Measurements from ENCODE around the gene PPP1R3D. TPM values are rescaled to one million over a fixed set of nuclear protein-coding genes. Genes with fewer than 3 reads are reported as not detected.

The PPP1R3D gene
- total and polyA plus RNA-seq, 2 of the 13 experiments (the other 11 are each of a cell fraction or from before 2014, with no cell fraction given), result 1.2 to 3.7 TPM

DNA sequence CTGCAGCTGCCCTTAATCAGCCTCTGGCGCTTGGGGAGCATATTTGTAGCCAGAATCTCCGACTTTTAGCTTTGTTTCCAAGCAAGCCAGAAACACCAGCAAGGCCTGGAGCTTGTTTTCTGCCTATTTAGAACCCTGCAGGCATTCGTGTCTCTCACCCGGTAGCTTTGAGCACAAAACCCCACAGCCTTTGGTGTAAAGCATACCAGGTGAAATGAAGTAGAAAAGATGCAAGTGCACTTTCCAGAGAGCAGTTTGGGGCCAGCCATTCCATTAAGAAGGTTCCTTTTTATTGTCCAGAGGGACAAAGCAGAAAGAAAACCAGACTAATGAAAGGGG is 820 bp upstream of the PPP1R3D start (continued):
- TF ChIP-seq PCBP2 (optimal IDR thresholded peaks at IDR 0.05; ENCODE audit: low read depth, low read length, poor library complexity, severe bottlenecking) (no peak), CREB1 (IDR thresholded peaks at IDR 0.05) (no peak), CREB1 (CRISPR knock-in tag; IDR thresholded peaks at IDR 0.05) (0 out of 2 replicates have a peak, but pooled peaks have one; percentile 67), ZFP36L2 (CRISPR knock-in tag; IDR thresholded peaks at IDR 0.05) (no peak), ARID2 (CRISPR knock-in tag; IDR thresholded peaks at IDR 0.05; ENCODE audit: borderline replicate concordance) (peak; percentile 59; the same call in 1 of the 2 replicates), IRX3 (CRISPR knock-in tag; IDR thresholded peaks at IDR 0.05; ENCODE audit: borderline replicate concordance, low read depth) (peak; percentile 7; the same call in 1 of the 2 replicates), ZFP36L1 (CRISPR knock-in tag; IDR thresholded peaks at IDR 0.05) (0 out of 2 replicates have a peak, but pooled peaks have one; percentile 21), FOXC1 (CRISPR knock-in tag; IDR thresholded peaks at IDR 0.05; ENCODE audit: borderline replicate concordance) (no peak), SP4 (CRISPR knock-in tag; IDR thresholded peaks at IDR 0.05) (no peak), ZNF441 (CRISPR knock-in tag; IDR thresholded peaks at IDR 0.05; ENCODE audit: borderline replicate concordance) (peak; percentile 6; the same call in 1 of the 2 replicates), ELF1 (CRISPR knock-in tag; IDR thresholded peaks at IDR 0.05) (no peak)
- TF ChIP-seq, protein P1, sequence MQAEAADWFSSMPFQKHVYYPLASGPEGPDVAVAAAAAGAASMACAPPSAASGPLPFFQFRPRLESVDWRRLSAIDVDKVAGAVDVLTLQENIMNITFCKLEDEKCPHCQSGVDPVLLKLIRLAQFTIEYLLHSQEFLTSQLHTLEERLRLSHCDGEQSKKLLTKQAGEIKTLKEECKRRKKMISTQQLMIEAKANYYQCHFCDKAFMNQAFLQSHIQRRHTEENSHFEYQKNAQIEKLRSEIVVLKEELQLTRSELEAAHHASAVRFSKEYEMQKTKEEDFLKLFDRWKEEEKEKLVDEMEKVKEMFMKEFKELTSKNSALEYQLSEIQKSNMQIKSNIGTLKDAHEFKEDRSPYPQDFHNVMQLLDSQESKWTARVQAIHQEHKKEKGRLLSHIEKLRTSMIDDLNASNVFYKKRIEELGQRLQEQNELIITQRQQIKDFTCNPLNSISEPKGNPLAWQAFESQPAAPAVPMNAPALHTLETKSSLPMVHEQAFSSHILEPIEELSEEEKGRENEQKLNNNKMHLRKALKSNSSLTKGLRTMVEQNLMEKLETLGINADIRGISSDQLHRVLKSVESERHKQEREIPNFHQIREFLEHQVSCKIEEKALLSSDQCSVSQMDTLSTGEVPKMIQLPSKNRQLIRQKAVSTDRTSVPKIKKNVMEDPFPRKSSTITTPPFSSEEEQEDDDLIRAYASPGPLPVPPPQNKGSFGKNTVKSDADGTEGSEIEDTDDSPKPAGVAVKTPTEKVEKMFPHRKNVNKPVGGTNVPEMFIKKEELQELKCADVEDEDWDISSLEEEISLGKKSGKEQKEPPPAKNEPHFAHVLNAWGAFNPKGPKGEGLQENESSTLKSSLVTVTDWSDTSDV (CRISPR knock-in tag; IDR thresholded peaks at IDR 0.05), result no peak
- TF ChIP-seq, protein P2, sequence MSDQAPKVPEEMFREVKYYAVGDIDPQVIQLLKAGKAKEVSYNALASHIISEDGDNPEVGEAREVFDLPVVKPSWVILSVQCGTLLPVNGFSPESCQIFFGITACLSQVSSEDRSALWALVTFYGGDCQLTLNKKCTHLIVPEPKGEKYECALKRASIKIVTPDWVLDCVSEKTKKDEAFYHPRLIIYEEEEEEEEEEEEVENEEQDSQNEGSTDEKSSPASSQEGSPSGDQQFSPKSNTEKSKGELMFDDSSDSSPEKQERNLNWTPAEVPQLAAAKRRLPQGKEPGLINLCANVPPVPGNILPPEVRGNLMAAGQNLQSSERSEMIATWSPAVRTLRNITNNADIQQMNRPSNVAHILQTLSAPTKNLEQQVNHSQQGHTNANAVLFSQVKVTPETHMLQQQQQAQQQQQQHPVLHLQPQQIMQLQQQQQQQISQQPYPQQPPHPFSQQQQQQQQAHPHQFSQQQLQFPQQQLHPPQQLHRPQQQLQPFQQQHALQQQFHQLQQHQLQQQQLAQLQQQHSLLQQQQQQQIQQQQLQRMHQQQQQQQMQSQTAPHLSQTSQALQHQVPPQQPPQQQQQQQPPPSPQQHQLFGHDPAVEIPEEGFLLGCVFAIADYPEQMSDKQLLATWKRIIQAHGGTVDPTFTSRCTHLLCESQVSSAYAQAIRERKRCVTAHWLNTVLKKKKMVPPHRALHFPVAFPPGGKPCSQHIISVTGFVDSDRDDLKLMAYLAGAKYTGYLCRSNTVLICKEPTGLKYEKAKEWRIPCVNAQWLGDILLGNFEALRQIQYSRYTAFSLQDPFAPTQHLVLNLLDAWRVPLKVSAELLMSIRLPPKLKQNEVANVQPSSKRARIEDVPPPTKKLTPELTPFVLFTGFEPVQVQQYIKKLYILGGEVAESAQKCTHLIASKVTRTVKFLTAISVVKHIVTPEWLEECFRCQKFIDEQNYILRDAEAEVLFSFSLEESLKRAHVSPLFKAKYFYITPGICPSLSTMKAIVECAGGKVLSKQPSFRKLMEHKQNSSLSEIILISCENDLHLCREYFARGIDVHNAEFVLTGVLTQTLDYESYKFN (CRISPR knock-in tag; conservative IDR thresholded peaks at IDR 0.05), result 0 out of 2 replicates have a peak, but pooled peaks have one; percentile 2
- TF ChIP-seq, protein P3, sequence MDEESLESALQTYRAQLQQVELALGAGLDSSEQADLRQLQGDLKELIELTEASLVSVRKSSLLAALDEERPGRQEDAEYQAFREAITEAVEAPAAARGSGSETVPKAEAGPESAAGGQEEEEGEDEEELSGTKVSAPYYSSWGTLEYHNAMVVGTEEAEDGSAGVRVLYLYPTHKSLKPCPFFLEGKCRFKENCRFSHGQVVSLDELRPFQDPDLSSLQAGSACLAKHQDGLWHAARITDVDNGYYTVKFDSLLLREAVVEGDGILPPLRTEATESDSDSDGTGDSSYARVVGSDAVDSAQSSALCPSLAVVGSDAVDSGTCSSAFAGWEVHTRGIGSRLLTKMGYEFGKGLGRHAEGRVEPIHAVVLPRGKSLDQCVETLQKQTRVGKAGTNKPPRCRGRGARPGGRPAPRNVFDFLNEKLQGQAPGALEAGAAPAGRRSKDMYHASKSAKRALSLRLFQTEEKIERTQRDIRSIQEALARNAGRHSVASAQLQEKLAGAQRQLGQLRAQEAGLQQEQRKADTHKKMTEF (CRISPR knock-in tag; IDR thresholded peaks at IDR 0.05), result 0 out of 2 replicates have a peak, but pooled peaks have one; percentile 5
- TF ChIP-seq, protein P4, sequence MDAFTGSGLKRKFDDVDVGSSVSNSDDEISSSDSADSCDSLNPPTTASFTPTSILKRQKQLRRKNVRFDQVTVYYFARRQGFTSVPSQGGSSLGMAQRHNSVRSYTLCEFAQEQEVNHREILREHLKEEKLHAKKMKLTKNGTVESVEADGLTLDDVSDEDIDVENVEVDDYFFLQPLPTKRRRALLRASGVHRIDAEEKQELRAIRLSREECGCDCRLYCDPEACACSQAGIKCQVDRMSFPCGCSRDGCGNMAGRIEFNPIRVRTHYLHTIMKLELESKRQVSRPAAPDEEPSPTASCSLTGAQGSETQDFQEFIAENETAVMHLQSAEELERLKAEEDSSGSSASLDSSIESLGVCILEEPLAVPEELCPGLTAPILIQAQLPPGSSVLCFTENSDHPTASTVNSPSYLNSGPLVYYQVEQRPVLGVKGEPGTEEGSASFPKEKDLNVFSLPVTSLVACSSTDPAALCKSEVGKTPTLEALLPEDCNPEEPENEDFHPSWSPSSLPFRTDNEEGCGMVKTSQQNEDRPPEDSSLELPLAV (CRISPR knock-in tag; conservative IDR thresholded peaks at IDR 0.05; ENCODE audit: low read depth), result no peak
- TF ChIP-seq, protein P5, sequence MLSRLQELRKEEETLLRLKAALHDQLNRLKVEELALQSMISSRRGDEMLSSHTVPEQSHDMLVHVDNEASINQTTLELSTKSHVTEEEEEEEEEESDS (CRISPR knock-in tag; IDR thresholded peaks at IDR 0.05; ENCODE audit: borderline replicate concordance), result 0 out of 2 replicates have a peak, but pooled peaks have one; percentile 72
- TF ChIP-seq, protein P6, sequence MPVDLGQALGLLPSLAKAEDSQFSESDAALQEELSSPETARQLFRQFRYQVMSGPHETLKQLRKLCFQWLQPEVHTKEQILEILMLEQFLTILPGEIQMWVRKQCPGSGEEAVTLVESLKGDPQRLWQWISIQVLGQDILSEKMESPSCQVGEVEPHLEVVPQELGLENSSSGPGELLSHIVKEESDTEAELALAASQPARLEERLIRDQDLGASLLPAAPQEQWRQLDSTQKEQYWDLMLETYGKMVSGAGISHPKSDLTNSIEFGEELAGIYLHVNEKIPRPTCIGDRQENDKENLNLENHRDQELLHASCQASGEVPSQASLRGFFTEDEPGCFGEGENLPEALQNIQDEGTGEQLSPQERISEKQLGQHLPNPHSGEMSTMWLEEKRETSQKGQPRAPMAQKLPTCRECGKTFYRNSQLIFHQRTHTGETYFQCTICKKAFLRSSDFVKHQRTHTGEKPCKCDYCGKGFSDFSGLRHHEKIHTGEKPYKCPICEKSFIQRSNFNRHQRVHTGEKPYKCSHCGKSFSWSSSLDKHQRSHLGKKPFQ (CRISPR knock-in tag; IDR thresholded peaks at IDR 0.05; ENCODE audit: insufficient replicate concordance), result peak; percentile 70

Measured in HepG2 (cell line).